GM12878 (cell line): ENCODE results near the gene GNAQ. TPM values are rescaled to one million over a fixed set of nuclear protein-coding genes. Genes with fewer than 3 reads are reported as not detected.

Experiments used
- ATAC-seq: fragments of 200-7000 bp; cut with Tn5 transposase; 3 replicates; pipeline ENCODE4 v1.9.1; 2020; ENCODE audit warnings: mild to moderate bottlenecking, moderate library complexity
- BruUV-seq: library from RNA; stranded (reverse); fragments of 400-500 nt; replicated peaks from 2 replicates; lab custom pipeline; 2021; lab: Mats Ljungman, UMichigan
- CTCF ChIA-PET: fragments of 300-600 bp; sonication (Branson Sonifier 250); formaldehyde crosslinking; extraction: SDS; loops from one replicate; lab custom pipeline; 2021; ENCODE audit warnings: inconsistent platforms; lab: Yijun Ruan, JAX
- POLR2A ChIA-PET: fragments of 350-600 bp; formaldehyde crosslinking; extraction: SDS; loops from one replicate; lab custom pipeline; 2021; ENCODE audit warnings: inconsistent platforms; lab: Charles Lee
- RAD21 ChIA-PET: fragments of 300-600 bp; sonication (Branson Sonifier 250); formaldehyde crosslinking; loops from one replicate; lab custom pipeline; 2023; ENCODE audit warnings: antibody characterized with exemption; ENCODE audit not compliant: unreplicated experiment; lab: Charles Lee
- SMC1A ChIA-PET: fragments of 300-600 bp; sonication (Branson Sonifier 250); formaldehyde crosslinking; loops from one replicate; lab custom pipeline; 2023; ENCODE audit not compliant: unreplicated experiment, uncharacterized antibody; lab: Charles Lee
- DNase-seq: peaks from one replicate; pipeline ENCODE4 v3.0.0-alpha.2; 2011; ENCODE audit warnings: low read depth, low spot score
- FAIRE-seq: peaks from 3 replicates; lab custom pipeline; 2011; peaks lifted over from hg19 to GRCh38; lab: Jason Lieb, UNC
- H2AFZ ChIP-seq: 2 replicates; pipeline ENCODE4 v1.6.0; 2011; ENCODE audit warnings: low read depth, low read length, control low read depth; ENCODE audit not compliant: control insufficient read depth
- H3K27ac ChIP-seq: 2 replicates; pipeline ENCODE4 v1.5.1; 2011; ENCODE audit warnings: control low read depth; ENCODE audit not compliant: control insufficient read depth, insufficient read depth
- H3K27me3 ChIP-seq, 2 experiments: replicated peaks in 1 of 2; 2 replicates each; pipeline versions ENCODE4 v1.6.0 to v1.6.1; 2011; ENCODE audit warnings: low read length in 1 of 2; ENCODE audit not compliant: control insufficient read depth in 2 of 2, insufficient read depth in 2 of 2
- H3K36me3 ChIP-seq, 2 experiments: 2 replicates each; pipeline ENCODE4 v1.5.1; 2011; ENCODE audit warnings: low read length in 1 of 2; ENCODE audit not compliant: control insufficient read depth in 2 of 2, insufficient read depth in 2 of 2
- H3K4me1 ChIP-seq: 2 replicates; pipeline ENCODE4 v1.6.1; 2011; ENCODE audit warnings: mild to moderate bottlenecking, low read length, moderate library complexity, mixed read lengths; ENCODE audit not compliant: control insufficient read depth, insufficient read depth
- H3K4me2 ChIP-seq: 2 replicates; pipeline ENCODE4 v1.6.0; 2011; ENCODE audit warnings: control low read depth; ENCODE audit not compliant: control insufficient read depth, insufficient read depth
- H3K4me3 ChIP-seq: fragments of 200-600 bp; sonication (generic); 2 replicates; pipeline ENCODE4 v1.5.1; 2016
- H3K79me2 ChIP-seq: 2 replicates; pipeline ENCODE4 v1.6.0; 2011; ENCODE audit warnings: low read length; ENCODE audit not compliant: control insufficient read depth, insufficient read depth
- H3K9ac ChIP-seq: 2 replicates; pipeline ENCODE4 v1.8.0; 2011; ENCODE audit warnings: low read length, control low read depth, mixed read lengths; ENCODE audit not compliant: control insufficient read depth, insufficient read depth
- H3K9me3 ChIP-seq: replicated peaks from 3 replicates; pipeline ENCODE4 v1.5.1; 2011; ENCODE audit warnings: mild to moderate bottlenecking, low read length; ENCODE audit not compliant: control insufficient read depth, insufficient read depth
- H4K20me1 ChIP-seq: 2 replicates; pipeline ENCODE4 v1.6.0; 2011; ENCODE audit not compliant: control insufficient read depth, insufficient read depth
- BMI1 ChIP-seq: fragments of 450-650 bp; IDR thresholded peaks from 2 replicates; pipeline ENCODE4 v1.6.1; 2016; ENCODE audit warnings: mild to moderate bottlenecking, moderate library complexity, borderline replicate concordance
- BRCA1 ChIP-seq: IDR thresholded peaks from 2 replicates; pipeline ENCODE4 v1.6.1; 2011; ENCODE audit warnings: low read depth, low read length, improper control_type of control experiment
- DPF2 ChIP-seq: fragments of 450-650 bp; IDR thresholded peaks from 2 replicates; pipeline ENCODE4 v1.6.1; 2017; ENCODE audit warnings: mild to moderate bottlenecking
- EP300 ChIP-seq, 2 experiments: fragments of 150-350 bp in 1 of 2; IDR thresholded peaks; 2 replicates each; pipeline ENCODE4 v1.6.1; 2011 to 2012; ENCODE audit warnings: low read depth in 2 of 2, low read length in 2 of 2, borderline replicate concordance in 1 of 2, improper control_type of control experiment in 1 of 2, inconsistent platforms in 1 of 2; ENCODE audit not compliant: control insufficient read depth in 1 of 2
- ESRRA ChIP-seq: IDR thresholded peaks from 2 replicates; pipeline ENCODE4 v1.6.1; 2012; ENCODE audit warnings: mild to moderate bottlenecking, low read length, improper control_type of control experiment
- ETV6 ChIP-seq, 2 experiments: fragments of 450-650 bp in 1 of 2; IDR thresholded peaks in 1 of 2; conservative IDR thresholded peaks in 1 of 2; 2 replicates each; pipeline ENCODE4 v1.6.1; 2014; ENCODE audit warnings: antibody characterized with exemption in 1 of 2, borderline replicate concordance in 1 of 2, low read depth in 1 of 2, mild to moderate bottlenecking in 1 of 2, moderate library complexity in 1 of 2
- IKZF2 ChIP-seq, 2 experiments: fragments of 450-650 bp; IDR thresholded peaks; 2 replicates each; pipeline ENCODE4 v1.6.1; 2017; ENCODE audit warnings: mild to moderate bottlenecking in 2 of 2, moderate library complexity in 2 of 2
- JUNB ChIP-seq: IDR thresholded peaks from 2 replicates; pipeline ENCODE4 v1.6.1; 2016; ENCODE audit warnings: antibody characterized with exemption, mild to moderate bottlenecking
- MEF2B ChIP-seq: fragments of 450-650 bp; IDR thresholded peaks from 2 replicates; pipeline ENCODE4 v1.6.1; 2018; ENCODE audit warnings: mild to moderate bottlenecking, moderate library complexity; ENCODE audit not compliant: partially characterized antibody, poor library complexity, severe bottlenecking
- PAX5 ChIP-seq: IDR thresholded peaks from 2 replicates; pipeline ENCODE4 v1.6.1; 2011; ENCODE audit warnings: low read depth, low read length, borderline replicate concordance
- PAX8 ChIP-seq: fragments of 450-650 bp; IDR thresholded peaks from 2 replicates; pipeline ENCODE4 v1.6.1; 2017; ENCODE audit warnings: mild to moderate bottlenecking, moderate library complexity
- RAD51 ChIP-seq: fragments of 450-650 bp; IDR thresholded peaks from 2 replicates; pipeline ENCODE4 v1.6.1; 2016; ENCODE audit warnings: moderate library complexity, mild to moderate bottlenecking, inconsistent platforms
- SRF ChIP-seq, 2 experiments: IDR thresholded peaks; 2 replicates each; pipeline ENCODE4 v1.6.1; 2011; ENCODE audit warnings: low read depth in 2 of 2, low read length in 2 of 2, mild to moderate bottlenecking in 1 of 2, moderate library complexity in 1 of 2
- ZNF622 ChIP-seq: fragments of 450-650 bp; IDR thresholded peaks from 2 replicates; pipeline ENCODE4 v1.6.1; 2017; ENCODE audit warnings: mild to moderate bottlenecking, inconsistent platforms
- WGBS: methylation state at CpG from one replicate; pipeline ENCODE4 v1.1.6; 2016; ENCODE audit warnings: low lambda C conversion rate; ENCODE audit not compliant: insufficient replicate concordance, insufficient coverage; ENCODE audit errors: missing lambda C conversion rate; 5-methylcytosine and 5-hydroxymethylcytosine counted together
- in situ Hi-C: fragments of 300-500 bp; cut with MboI; formaldehyde crosslinking; loops from 9 replicates; pipeline ENCODE4 v1.14.3; 2018; ENCODE audit warnings: mixed read lengths
- intact Hi-C: fragments of 100-400 bp; cut with micrococcal nuclease; formaldehyde crosslinking; loops from one replicate; pipeline ENCODE4 v1.14.2; 2022; ENCODE audit not compliant: unreplicated experiment
- polyA plus RNA-seq, 11 experiments: library from polyadenylated mRNA; depleted of rRNA in 4 of 11; unstranded in 6 of 11; stranded (reverse) in 5 of 11; fragments of >200 nt; fragmentation: Nextera tagmentation in 4 of 11; fragmentation: Illumina TruSeq in 1 of 11; extraction: Ambion mirVana in 4 of 11; extraction: Trizol in 1 of 11; gene quantifications; 1 replicate in 1 of 11; 2 replicates in 10 of 11; pipeline versions ENCODE4 v1.2.1 to v1.2.3, GENCODE V29; 2011 to 2016; ENCODE audit warnings: inconsistent platforms in 2 of 11, missing spikeins in 2 of 11, low read depth in 1 of 11
- total RNA-seq, 4 experiments: library from RNA; depleted of rRNA in 3 of 4; stranded (reverse); fragments of >200 nt in 3 of 4; fragmentation: Illumina TruSeq in 1 of 4; extraction: Trizol in 1 of 4; gene quantifications; 2 replicates each; pipeline versions ENCODE4 v1.2.1 to v1.2.3, GENCODE V29; 2013 to 2021
- TF ChIP-seq, protein P1 (sequence below): fragments of 450-650 bp; conservative IDR thresholded peaks from 2 replicates; pipeline ENCODE4 v1.6.1; 2017; ENCODE audit warnings: mild to moderate bottlenecking, moderate library complexity
- TF ChIP-seq, protein P2 (sequence below): fragments of 450-650 bp; formaldehyde crosslinking; IDR thresholded peaks from 2 replicates; pipeline ENCODE4 v1.4.0; 2022; ENCODE audit warnings: mild to moderate bottlenecking, moderate library complexity

The GNAQ gene
- total and polyA plus RNA-seq, 10 of the 15 experiments (the other 5 are each of a cell fraction or from before 2014, with no cell fraction given): 0.15 to 47.2 (median 0.49) TPM

DNA sequence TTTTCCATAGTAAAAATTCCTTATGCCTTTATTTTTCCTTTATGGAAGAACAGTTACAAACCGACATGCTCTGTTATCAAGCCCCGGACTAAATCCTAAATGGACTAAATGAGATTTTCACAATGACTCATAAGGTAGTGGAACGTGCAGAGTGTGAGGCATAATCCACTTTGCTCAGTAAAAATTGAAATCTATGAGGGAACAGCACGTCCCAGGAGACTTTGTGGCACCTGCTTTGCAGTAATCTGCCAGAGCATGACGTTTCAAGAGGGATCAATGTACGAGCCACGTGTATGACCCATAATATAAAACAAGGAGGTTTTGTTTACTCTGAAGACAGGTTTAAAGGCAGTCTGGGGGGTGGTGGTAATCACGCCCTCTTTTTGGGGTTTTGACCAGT lies 299.7 kb downstream of the GNAQ start:
- peak; percentile 82 for ATAC-seq
- BruUV-seq: no TSS peak
- intact Hi-C loops: no loop called here
- POLR2A ChIA-PET: no interaction called here
- in situ Hi-C loops: no loop called here
- Histone ChIP-seq H3K9ac (no peak overlapping the region), H4K20me1 (no peaks in the 10 kb centered on the region), H2AFZ (no peak overlapping the region), H3K4me2 (no peak overlapping the region), H3K79me2 (no peaks in the 10 kb centered on the region), H3K36me3 (no peaks in the 10 kb centered on the region), H3K4me1 (no peaks in the 10 kb centered on the region; the same call in 1 of the 2 replicates), H3K27me3 (no peaks in the 10 kb centered on the region), H3K27ac (no peak overlapping the region), H3K9me3 (no peaks in the 10 kb centered on the region; the same call in 2 of the 3 replicates), H3K4me3 (no peak overlapping the region)
- CTCF ChIA-PET: interaction anchor here (1.4 kb wide), 1 partner anchor 107 kb away, joined by 4 read pairs; no protein-coding TSS in a partner anchor
- RAD21 ChIA-PET: interaction anchor here (1.2 kb wide), 1 partner anchor 110 kb away, joined by 4 read pairs; no protein-coding TSS in a partner anchor
- FAIRE-seq: no peak
- 1% methylated on average over 8 of the region's 8 CpGs for WGBS
- peak; percentile 42 for DNase-seq
- SMC1A ChIA-PET: interaction anchor here (1.0 kb wide), 1 partner anchor 9 kb away, joined by 3 read pairs; no protein-coding TSS in a partner anchor
- peak; percentile 96 to 97 for TF ChIP-seq IKZF2 (IDR thresholded peaks at IDR 0.05)
- TF ChIP-seq BMI1: 0 out of 2 replicates have a peak, but pooled peaks have one; percentile 16
- TF ChIP-seq DPF2: peak; percentile 64
- no peak for TF ChIP-seq ZNF622
- TF ChIP-seq ETV6 (conservative IDR thresholded peaks at IDR 0.05 in 1 of 2, IDR thresholded peaks at IDR 0.05 in 1 of 2; ENCODE audit: borderline replicate concordance in 1 of 2, low read depth in 1 of 2): no peak
- TF ChIP-seq RAD51: 0 out of 2 replicates have a peak, but pooled peaks have one; percentile 26
- TF ChIP-seq MEF2B: peak; percentile 92
- no peak for TF ChIP-seq BRCA1
- TF ChIP-seq, protein P1, sequence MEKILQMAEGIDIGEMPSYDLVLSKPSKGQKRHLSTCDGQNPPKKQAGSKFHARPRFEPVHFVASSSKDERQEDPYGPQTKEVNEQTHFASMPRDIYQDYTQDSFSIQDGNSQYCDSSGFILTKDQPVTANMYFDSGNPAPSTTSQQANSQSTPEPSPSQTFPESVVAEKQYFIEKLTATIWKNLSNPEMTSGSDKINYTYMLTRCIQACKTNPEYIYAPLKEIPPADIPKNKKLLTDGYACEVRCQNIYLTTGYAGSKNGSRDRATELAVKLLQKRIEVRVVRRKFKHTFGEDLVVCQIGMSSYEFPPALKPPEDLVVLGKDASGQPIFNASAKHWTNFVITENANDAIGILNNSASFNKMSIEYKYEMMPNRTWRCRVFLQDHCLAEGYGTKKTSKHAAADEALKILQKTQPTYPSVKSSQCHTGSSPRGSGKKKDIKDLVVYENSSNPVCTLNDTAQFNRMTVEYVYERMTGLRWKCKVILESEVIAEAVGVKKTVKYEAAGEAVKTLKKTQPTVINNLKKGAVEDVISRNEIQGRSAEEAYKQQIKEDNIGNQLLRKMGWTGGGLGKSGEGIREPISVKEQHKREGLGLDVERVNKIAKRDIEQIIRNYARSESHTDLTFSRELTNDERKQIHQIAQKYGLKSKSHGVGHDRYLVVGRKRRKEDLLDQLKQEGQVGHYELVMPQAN: no peak
- TF ChIP-seq ESRRA: no peak
- 0 out of 2 replicates have a peak, but pooled peaks have one; percentile 21 for TF ChIP-seq JUNB
- TF ChIP-seq SRF (IDR thresholded peaks at IDR 0.05; ENCODE audit: low read depth in 2 of 2, low read length in 2 of 2): no peak
- TF ChIP-seq, protein P2, sequence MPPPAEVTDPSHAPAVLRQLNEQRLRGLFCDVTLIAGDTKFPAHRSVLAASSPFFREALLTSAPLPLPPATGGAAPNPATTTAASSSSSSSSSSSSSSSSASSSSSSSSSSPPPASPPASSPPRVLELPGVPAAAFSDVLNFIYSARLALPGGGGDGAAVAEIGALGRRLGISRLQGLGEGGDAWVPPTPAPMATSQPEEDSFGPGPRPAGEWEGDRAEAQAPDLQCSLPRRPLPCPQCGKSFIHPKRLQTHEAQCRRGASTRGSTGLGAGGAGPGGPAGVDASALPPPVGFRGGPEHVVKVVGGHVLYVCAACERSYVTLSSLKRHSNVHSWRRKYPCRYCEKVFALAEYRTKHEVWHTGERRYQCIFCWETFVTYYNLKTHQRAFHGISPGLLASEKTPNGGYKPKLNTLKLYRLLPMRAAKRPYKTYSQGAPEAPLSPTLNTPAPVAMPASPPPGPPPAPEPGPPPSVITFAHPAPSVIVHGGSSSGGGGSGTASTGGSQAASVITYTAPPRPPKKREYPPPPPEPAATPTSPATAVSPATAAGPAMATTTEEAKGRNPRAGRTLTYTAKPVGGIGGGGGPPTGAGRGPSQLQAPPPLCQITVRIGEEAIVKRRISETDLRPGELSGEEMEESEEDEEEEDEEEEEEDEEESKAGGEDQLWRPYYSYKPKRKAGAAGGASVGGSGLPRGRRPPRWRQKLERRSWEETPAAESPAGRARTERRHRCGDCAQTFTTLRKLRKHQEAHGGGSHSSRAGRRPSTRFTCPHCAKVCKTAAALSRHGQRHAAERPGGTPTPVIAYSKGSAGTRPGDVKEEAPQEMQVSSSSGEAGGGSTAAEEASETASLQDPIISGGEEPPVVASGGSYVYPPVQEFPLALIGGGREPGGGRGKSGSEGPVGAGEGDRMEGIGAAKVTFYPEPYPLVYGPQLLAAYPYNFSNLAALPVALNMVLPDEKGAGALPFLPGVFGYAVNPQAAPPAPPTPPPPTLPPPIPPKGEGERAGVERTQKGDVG (CRISPR knock-in tag): no peak
- TF ChIP-seq PAX5: no peak
- peak in 1 of 2 experiments; percentile 52; a peak in 2 of 4 replicates for TF ChIP-seq EP300 (IDR thresholded peaks at IDR 0.05; ENCODE audit: borderline replicate concordance in 1 of 2, control insufficient read depth in 1 of 2, low read depth in 2 of 2, low read length in 2 of 2)
- no peak for TF ChIP-seq PAX8
